ENCODE measurements around the gene APBB3.
"Not testable (repeated sequence)": the region's sequence is repeated elsewhere in the genome, so short reads cannot be mapped to it uniquely, and the experiment has no call there.

The APBB3 gene, protein sequence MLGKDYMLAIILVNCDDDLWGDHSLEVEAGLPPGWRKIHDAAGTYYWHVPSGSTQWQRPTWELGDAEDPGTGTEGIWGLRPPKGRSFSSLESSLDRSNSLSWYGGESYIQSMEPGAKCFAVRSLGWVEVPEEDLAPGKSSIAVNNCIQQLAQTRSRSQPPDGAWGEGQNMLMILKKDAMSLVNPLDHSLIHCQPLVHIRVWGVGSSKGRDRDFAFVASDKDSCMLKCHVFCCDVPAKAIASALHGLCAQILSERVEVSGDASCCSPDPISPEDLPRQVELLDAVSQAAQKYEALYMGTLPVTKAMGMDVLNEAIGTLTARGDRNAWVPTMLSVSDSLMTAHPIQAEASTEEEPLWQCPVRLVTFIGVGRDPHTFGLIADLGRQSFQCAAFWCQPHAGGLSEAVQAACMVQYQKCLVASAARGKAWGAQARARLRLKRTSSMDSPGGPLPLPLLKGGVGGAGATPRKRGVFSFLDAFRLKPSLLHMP

DNA sequence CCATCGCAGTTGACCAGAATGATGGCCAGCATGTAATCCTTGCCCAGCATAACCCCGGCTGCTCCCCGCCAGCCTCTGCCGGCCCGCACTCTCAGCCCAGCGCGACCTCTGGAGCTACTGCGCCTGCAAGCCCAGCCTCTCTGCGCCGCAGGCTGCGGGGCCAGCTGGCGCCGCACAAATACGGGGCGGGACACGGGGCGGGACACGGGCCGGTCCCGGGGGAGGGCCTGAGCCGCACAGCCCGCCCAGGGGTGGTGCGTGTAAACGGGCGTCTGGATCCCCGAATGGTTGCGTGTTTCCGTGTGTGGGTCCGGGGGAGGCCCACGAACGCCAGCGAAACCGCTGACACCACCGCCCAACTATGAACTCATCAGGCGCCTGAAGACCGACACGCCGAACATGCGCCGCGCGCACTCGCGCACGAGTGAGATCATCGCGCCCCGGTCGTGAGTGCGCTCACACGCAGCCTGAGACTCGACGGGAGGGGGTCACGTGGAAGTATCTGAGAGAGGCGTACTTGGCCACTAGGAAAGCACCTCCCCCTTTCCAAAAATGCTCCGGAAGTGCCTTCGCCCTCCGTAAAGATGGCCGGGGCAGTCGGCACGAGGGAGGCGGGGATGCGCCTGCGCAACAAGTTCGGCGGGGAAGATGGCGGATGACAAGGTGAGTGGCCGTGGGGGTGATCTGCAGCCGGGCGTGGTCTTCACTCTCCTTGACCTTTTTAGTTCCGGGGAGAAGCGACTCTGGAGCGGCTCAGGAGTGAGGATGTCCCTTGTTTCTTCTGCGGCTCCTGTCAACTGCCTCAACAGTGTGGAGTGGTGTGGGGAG, at the start of gene APBB3, which contains the start of gene SLC35A4:
Gene APBB3, minus strand, starts transcription at position 403 of the 828 bp plus-strand sequence. Its CDS starts 353 bp downstream, at position 50.
Gene SLC35A4, plus strand, starts transcription at position 633 of the 828 bp plus-strand sequence. CDS start 2,342 bp downstream, outside the sequence.
- DNase-seq (ENCODE audit: low spot score), result peak; percentile 93

DNA sequence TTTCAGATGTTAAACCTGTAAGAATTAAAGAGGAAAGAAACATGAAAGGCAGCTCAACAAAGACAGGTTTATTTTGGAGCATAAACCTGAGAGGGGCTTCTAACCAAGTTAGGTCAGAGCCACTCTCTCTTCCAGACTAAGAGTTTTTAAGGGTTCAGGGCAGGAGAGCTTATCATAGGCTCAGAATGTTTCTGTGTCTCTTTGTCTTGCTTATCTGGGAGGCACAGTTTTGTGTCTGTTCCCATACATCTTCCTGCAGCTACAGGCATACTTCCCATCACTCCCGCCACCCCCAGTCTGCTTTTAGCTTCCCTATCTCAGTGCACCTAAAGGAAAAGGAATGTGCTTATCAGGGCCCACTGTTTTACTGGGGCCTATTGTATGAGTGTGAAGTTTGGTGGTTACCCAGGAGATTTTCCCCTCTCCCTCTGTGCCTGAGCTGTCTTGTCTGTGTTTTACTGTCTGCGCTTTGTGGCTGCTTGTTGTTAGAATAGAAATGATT, 46.7 kb upstream of the APBB3 start:
- DNase-seq (ENCODE audit: low spot score), result no peak

DNA sequence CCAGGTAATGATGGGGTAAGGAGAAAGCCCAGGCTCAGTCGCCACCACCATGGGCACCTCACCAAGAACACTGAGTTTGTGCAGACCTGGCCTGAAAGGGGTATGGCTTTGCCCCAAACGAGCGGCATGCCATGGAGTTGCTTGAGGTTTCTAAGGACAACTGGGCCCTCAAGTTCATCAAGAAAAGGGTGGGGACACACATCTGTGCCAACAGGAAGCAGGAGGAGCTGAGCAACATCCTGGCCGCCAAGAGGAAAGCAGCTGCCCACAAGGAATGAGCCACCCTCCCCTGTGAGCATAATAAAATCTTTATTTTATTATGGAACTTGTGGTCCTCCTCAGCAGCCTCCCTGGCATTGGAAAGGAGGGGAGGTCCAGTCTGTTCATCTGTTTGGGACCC, 44.7 kb upstream of the APBB3 start:
- DNase-seq (ENCODE audit: low spot score), result no peak

DNA sequence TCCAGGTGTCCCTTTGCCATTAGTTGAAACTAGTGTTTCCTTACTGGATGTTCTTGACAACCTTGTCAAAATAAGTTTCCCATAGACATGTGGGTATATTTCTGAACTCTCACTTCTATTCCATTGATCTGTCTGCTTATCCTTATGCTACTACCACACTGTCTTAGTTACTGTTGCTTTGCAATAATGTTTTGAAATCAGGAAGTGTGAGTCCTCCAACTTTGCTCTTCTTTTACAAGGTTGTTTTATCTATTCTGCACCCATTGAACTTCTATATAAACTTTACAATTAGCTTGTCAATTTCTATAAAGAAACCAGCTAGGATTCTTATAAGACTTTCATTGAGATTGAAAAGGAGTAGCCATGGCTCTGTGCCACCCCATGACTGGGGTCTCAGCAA, 44.3 kb upstream of the APBB3 start:
- DNase-seq (ENCODE audit: low spot score), result no peak

DNA sequence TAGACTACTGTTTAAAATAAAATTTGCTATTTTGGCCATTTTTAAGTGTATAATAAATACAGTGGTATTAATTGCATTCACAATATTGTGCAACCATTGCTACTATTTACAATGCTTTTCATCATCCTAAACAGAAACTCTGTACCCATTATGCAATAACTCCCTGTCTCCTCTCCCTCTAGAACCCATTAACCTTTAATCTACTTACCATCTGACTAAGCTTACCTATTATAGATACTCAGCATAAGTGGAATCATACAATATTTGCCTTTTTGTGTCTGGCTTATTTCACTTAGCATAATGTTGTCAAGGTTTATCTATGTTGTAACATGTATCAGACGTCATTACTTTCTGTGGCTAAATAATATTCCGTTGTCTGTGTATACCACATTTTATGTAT, 42.6 kb upstream of the APBB3 start:
- no peak for DNase-seq (ENCODE audit: low spot score)

DNA sequence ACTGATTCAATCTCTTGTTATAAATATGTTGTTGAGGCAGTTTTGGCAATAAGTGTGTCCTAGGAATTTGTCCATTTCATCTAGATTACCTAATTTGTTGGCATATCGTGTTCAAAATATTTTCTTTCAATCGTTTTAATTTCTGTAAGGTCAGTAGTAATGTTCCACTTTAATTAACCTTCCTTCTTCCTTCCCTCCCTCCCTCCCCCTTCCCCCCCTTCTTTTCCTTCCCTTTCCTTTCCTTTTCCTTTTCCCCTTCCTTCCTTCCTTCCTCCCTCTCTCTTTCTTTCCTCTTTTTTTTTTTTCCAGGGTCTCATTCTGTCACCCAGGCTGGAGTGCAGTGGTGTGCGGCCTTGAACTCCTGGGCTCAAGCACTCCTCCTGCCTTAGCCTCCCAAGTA, 41.5 kb upstream of the APBB3 start:
- DNase-seq (ENCODE audit: low spot score), result no peak

DNA sequence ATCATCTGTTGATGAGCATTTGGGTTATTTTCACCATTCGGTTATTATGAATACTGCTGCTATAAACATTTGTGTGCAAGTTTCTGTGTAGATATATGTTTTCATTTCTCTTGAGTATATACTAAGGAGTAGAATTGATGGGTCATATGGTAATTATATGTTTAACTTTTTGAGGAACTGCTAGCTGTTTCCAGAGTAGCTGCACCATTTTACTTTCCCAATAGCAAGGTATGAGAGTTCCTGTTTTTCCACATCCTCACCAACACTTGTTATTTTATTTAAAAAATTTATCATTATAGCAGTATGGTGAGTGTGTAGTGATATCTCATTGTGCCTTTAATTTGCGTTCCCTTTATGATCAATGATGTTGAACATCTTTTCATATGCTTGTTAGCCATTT, 39.3 kb upstream of the APBB3 start:
- DNase-seq (ENCODE audit: low spot score), result no peak

DNA sequence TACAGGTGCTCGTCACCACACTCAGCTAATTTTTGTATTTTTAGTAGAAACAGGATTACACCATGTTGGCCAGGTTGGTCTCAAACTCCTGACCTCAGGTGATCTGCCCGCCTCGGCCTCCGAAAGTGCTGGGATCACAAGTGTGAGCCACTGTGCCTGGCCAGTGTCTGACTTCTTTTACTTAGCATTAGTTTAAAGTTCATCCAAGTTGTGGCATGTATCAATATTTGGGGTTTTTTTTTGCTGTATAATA, 39.0 kb upstream of the APBB3 start:
- not testable (repeated sequence) for DNase-seq (ENCODE audit: low spot score)

DNA sequence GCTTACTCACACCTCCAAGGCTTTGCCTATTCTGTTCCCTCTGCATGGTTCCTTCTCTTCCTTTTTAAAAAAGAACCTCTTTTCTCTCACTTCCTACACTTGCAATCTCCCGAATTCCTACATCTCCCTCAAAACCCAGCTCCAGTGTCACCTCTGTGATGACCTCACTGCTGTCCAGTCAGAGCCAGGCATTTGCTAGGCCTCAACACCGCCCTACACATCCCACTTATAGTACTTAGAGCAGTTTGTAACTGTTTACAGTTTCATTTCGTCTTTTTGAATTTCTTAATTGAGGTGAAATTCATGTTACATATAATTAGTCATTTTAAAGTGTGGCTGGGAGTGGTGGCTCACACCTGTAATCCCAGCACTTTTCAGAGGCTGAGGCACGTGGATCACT, 37.7 kb upstream of the APBB3 start:
- DNase-seq (ENCODE audit: low spot score), result no peak

DNA sequence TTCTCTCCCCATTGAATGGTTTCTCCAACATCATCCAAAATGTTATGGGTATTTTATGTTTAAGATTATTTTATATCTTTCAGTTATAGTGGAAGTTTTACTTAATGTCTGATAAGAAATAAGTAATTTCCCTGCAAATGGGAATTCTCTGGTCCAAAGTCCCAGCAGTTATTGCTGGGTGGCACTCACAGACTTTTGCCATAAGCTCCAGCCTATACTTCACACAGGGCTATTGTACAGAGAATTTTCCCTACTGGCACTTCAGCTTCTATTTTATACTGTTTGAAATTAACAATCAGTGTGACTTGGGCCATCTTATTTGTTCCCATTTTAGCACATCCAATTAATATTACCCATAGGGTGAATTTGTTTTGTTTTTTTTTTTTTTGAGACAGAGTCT, 35.7 kb upstream of the APBB3 start:
- no peak for DNase-seq (ENCODE audit: low spot score)

DNA sequence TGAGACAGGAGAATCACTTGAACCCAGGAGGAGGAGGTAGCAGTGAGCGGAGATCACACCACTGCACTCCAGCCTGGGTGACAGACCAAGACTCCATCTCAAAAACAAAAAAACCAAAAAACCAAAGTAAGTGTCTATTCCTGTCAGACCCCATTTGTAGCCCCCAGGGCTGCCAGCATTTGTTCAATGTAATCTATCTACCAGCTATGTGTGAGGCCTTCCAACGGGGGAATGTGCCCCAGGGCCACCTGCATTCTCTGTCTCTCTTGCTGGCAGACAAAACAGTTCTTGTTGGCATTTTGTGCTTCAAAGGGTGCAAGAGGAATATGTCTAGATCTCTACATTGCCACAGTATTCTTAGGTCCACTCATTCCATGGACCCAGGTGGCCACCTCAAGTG, 34.4 kb upstream of the APBB3 start:
- no peak for DNase-seq (ENCODE audit: low spot score)

DNA sequence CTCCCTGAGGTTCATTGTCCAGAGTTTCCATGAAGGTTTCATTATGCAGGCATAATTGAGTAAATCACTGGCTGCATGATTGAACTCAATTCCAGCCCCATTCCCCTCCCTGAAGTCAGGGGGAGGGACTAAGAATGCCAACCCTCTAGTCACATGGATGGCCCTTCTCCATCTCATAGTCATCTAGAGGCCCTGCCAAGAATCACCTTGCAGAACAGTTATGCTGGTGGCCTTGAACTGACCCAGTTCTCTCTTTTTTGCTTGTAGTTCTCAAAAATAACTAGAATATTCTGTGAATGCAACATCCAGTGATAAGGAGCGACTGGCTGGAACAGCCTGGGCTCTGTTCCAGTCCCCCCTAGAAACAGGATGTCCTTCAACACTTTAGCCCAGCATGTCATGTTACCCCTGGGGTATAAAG, 31.9 kb upstream of the APBB3 start:
- DNase-seq (ENCODE audit: low spot score), result no peak

DNA sequence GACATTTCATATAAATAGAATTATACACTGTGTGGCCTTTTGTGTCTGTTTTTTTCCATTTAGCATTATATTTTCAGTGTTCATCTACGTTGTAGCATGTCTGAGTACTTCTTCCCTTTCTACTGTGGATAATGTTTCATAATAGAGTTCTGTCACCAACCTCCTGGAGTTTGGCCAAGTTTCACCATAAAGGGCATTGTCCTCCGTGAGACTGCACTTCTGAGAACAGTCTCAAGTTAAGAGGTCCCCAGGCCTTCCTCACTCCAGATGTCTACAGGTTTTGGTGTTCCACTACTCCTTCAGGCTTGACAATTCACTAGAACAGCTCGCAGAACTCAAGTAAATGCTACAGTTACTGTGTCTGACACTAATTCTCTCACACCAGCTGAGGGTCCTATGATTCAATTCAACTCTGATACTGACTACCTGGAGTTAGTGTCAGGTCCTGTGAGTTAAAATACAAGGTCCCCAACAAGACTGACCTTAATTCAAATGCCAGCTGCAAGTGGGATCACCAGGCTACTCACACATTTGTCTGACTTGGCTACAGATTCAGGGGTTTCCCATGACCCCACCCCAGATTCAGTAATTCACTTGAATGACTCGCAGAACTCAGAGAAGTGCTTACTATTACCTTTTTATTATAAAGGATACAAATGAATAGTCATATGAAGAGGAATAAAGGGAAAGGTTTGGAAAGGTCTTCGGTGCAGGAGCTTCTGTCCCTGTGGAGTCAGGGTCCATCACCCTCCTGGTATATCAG, 31.3 kb upstream of the APBB3 start:
- no peak for DNase-seq (ENCODE audit: low spot score)

DNA sequence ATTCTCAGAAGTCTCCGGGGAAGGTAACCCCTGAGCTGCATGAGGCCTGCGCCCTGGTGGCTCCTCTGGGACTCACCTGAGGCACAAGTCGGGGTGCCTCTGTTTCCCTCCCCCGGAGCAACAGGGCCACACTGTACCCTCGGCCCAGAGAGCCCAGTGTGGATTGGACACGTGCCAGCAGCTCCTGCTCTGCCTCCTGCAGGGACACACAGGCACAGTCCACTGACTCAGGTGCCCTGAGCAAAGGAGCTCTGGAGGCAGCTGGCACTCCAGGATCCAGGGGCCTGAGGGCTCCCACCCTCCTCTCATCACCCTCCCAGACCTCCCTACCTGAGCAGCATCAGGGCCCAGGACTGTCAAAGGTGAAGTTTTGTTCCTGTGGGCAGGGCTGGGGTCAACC, 29.8 kb upstream of the APBB3 start:
- no peak for DNase-seq (ENCODE audit: low spot score)

DNA sequence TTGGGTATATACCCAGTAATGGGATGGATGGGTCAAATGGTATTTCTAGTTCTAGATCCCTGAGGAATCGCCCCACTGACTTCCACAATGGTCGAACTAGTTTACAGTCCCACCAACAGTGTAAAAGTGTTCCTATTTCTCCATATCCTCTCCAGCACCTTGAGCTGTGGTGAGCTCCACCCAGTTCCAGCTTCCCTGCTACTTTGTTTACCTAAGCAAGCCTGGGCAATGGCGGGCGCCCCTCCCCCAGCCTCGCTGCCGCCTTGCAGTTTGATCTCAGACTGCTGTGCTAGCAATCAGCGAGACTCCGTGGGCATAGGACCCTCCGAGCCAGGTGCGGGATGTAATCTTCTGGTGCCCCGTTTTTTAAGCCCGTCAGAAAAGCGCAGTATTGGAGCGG, 28.7 kb upstream of the APBB3 start:
- not testable (repeated sequence) for DNase-seq (ENCODE audit: low spot score)

DNA sequence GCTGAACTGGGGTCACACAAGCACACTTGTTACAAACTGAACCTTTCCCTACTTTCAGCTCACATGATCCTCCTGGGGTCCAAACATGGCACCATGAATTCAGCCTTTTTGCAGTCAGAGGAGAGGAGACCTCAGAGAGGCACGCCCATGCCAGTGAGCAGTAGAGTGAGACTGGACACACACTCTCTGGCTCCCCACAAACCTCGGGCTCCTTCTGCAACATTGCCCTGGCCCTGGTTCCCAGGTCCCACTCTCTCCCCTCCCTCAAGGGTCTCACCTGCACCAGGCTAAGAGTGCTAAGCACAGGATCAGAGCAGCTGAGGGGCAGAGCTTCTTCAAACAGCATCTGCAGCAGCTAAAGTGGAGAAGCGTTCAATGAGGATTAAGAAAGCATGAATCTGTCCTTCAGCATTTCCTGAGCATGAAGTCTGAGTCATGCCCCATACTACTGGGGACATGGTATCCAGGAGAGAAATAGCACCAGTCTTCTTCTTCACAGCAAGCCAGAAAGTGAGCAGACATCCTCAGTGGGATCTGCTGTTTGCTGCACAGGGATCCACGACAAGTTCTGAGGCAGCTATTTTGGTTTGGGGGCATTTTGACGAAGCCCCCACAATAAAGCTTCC, 27.5 kb upstream of the APBB3 start:
- DNase-seq (ENCODE audit: low spot score), result no peak

DNA sequence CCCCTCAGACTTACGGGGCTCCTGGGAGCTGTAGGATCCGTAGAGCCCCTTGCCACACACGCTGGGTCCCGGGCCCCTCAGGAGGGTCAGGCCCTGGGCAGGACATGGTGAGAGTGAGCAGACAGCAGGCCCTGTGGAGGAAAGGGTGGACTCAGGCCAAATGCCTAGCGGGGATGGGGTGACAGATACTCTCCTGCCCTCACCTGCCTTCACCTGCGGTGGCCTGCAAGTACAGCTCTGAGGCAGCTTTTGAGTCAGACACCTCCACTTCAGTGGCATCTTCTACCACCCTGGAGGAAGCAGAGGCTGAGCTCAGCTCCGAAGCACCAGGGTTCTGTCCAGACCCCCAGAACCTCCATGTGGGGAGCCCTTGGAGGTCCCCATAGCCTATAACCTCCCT, 26.5 kb upstream of the APBB3 start:
- no peak for DNase-seq (ENCODE audit: low spot score)

DNA sequence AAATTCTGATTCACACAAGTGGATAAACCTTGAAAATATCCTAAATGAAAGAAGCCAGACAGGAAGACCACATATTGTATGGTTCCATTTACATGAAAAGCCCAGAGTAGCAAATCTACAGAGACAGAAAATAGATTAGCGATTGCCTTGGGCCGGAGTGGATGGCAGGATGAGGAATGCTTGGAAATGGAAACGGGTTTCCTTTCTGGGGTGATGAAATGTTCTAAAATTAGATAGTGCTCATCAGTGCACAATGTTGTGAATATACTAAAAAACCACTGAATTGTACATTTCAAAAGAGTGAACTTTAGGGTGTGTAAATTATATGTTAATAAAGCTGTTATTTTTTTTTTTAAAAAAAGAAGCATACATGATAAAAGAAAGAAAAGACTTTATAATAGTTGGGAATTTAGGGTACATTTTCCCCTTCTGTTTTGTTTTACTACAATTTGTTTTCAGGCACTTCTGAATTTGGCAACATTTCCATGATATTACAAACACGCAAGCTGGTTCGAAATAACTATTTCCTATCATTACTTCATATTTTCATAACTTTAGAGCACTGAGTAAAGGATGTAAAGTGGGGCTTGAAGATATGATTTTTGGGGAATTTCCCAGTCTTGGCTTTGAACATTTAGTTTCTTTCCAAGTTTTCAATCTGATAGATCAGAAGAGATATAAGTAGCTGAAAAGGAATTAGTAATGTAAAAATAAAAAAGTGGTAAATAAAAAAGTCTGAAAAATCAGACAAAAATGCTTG, 24.1 kb upstream of the APBB3 start:
- no peak for DNase-seq (ENCODE audit: low spot score)

DNA sequence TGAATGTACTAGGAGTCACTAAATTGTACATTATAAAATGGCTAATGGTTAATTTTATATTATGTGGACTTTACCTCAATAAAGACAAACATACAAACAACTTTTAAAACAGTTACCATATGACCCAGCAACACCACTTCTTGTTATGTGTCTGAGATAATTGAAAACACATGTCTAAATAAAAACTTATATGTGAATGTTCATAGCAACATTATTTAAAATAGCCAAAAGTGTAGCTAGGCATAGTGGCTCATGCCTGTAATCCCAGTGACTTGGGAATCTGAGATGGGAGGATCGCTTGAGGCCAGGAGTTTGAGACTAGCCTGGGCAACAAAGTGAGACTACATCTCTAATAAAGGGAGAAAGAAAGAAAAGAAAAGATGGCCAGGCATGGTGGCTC, 23.1 kb upstream of the APBB3 start:
- DNase-seq (ENCODE audit: low spot score), result no peak

DNA sequence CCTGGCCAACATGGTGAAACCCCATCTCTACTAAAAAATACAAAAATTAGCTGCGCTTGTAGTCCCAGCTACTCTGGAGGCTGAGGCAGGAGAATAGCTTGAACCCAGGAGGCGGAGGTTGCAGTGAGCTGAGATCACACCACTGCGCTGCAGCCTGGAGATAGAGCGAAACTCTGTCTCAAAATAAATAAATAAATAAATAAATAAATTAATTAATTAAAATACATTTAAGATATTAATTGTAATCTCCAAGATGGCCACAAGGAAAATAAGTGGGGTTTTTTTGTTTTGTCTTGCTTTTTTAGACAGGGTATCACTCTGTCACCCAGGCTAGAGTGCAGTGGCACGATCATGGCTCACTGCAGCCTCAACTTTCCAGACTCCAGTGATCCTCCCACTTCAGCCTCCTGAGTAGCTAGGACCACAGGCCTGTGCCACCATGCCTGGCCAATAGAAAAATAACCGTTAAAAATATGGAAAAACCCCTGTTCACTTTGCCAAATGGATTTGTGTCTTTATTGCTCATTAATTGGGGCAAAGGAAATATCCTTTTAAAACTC, 14.9 kb upstream of the APBB3 start:
- DNase-seq (ENCODE audit: low spot score), result not testable (repeated sequence)

DNA sequence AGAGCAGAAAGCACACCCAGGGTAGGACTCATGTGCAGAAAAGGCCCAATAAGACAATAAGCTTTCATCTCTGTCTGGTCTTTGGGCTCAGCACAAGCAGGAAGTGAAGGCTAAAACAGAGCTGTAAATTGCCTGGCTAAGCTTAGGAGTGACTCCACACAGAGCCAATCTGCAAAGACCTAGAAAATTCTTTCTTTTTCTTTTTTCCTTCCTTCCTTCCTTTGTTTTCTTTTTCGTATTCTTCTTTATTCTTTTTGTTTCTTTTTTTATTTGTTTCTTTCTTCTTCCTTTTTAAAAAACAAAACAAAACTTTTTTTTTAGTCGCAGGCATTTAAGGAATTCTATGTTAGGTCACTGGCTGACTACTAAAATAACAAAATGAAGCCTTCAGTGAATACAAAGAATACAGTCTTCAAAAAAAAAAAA, 12.4 kb upstream of the APBB3 start:
- DNase-seq (ENCODE audit: low spot score), result no peak

Measured in D341Med (cell line).